Progenitor cell of endocrine pancreas (in vitro differentiated cells): Measurements from ENCODE around the gene PDZD2. TPM values are rescaled to one million over a fixed set of nuclear protein-coding genes. Genes with fewer than 3 reads are reported as not detected.

Experiments
- DNase-seq: peaks from one replicate; pipeline ENCODE4 v3.0.0; 2021; ENCODE audit warnings: low spot score; ENCODE audit not compliant: unreplicated experiment
- H3K27ac Mint-ChIP-seq: 2 replicates; pipeline ENCODE4 v1.8.0; 2021; ENCODE audit warnings: mild to moderate bottlenecking, moderate library complexity, mixed read lengths
- H3K27me3 Mint-ChIP-seq: 2 replicates; pipeline ENCODE4 v1.8.0; 2021; ENCODE audit warnings: mixed read lengths
- H3K36me3 Mint-ChIP-seq: 2 replicates; pipeline ENCODE4 v1.8.0; 2022; ENCODE audit warnings: mixed read lengths; ENCODE audit not compliant: insufficient read depth
- H3K4me1 Mint-ChIP-seq: 2 replicates; pipeline ENCODE4 v1.8.0; 2021; ENCODE audit warnings: low read depth, mixed read lengths
- H3K4me3 Mint-ChIP-seq: 2 replicates; pipeline ENCODE4 v1.8.0; 2021; ENCODE audit warnings: low read depth, mild to moderate bottlenecking, moderate library complexity, mixed read lengths
- H3K9me3 Mint-ChIP-seq: 2 replicates; pipeline ENCODE4 v1.8.0; 2021; ENCODE audit warnings: low read depth, mixed read lengths
- CTCF ChIP-seq: fragments of 200-600 bp; sonication (generic); IDR thresholded peaks from one replicate; pipeline ENCODE4 v1.5.0; 2021; ENCODE audit warnings: antibody characterized with exemption, mild to moderate bottlenecking; ENCODE audit not compliant: unreplicated experiment
- total RNA-seq: library from RNA; stranded (reverse); gene quantifications from 2 replicates; pipeline ENCODE4 v1.2.1, GENCODE V29; 2021

PDZD2 gene
- total RNA-seq, 1 donor from 2014 or later: 3.1 TPM

GRCh38 chr5:31748458-31749172 is 109.7 kb downstream of the PDZD2 start:
- TF ChIP-seq CTCF: no peak
- peaks cover 5% of the 10 kb centered on the region for H3K4me1 Mint-ChIP-seq
- peak overlapping the region; percentile 62 for H3K27ac Mint-ChIP-seq
- H3K9me3 Mint-ChIP-seq: no peaks in the 10 kb centered on the region
- DNase-seq: no peak
- no peaks in the 10 kb centered on the region for H3K36me3 Mint-ChIP-seq
- no peaks in the 10 kb centered on the region for H3K27me3 Mint-ChIP-seq
- no peak overlapping the region for H3K4me3 Mint-ChIP-seq

- Mint-ChIP-seq H3K27ac (peak overlapping the region; percentile 11), H3K4me1 (peaks cover 5% of the 10 kb centered on the region), H3K4me3 (no peak overlapping the region), H3K9me3 (no peaks in the 10 kb centered on the region), H3K36me3 (no peaks in the 10 kb centered on the region), H3K27me3 (no peaks in the 10 kb centered on the region)
- DNase-seq: no peak
- TF ChIP-seq CTCF: no peak
These were observed 111.3 kb downstream of the PDZD2 start for GRCh38 chr5:31750215-31750614.

- Mint-ChIP-seq H3K27ac (no peak overlapping the region), H3K36me3 (no peaks in the 10 kb centered on the region), H3K9me3 (no peaks in the 10 kb centered on the region), H3K4me3 (no peak overlapping the region), H3K27me3 (no peaks in the 10 kb centered on the region), H3K4me1 (peaks cover 5% of the 10 kb centered on the region)
- TF ChIP-seq CTCF: no peak
- DNase-seq: no peak
These were observed 112.7 kb downstream of the PDZD2 start for GRCh38 chr5:31751610-31752009.

GRCh38 chr5:31753700-31754357 is 114.9 kb downstream of the PDZD2 start:
- H3K9me3 Mint-ChIP-seq: no peaks in the 10 kb centered on the region
- H3K36me3 Mint-ChIP-seq: no peaks in the 10 kb centered on the region
- peaks cover 3% of the 10 kb centered on the region for H3K4me1 Mint-ChIP-seq
- no peak overlapping the region for H3K27ac Mint-ChIP-seq
- H3K27me3 Mint-ChIP-seq: no peaks in the 10 kb centered on the region
- no peak overlapping the region for H3K4me3 Mint-ChIP-seq
- DNase-seq: no peak
- no peak for TF ChIP-seq CTCF

GRCh38 chr5:31754358-31754704 is 115.4 kb downstream of the PDZD2 start:
- Mint-ChIP-seq H3K9me3 (no peaks in the 10 kb centered on the region), H3K4me3 (no peak overlapping the region), H3K4me1 (no peaks in the 10 kb centered on the region), H3K36me3 (no peaks in the 10 kb centered on the region), H3K27ac (no peak overlapping the region), H3K27me3 (no peaks in the 10 kb centered on the region)
- TF ChIP-seq CTCF: no peak
- no peak for DNase-seq
